ENCODE results near the gene TUFM. TPM values are rescaled to one million over a fixed set of nuclear protein-coding genes. Genes with fewer than 3 reads are reported as not detected.
"Not testable (repeated sequence)": the region's sequence is repeated elsewhere in the genome, so short reads cannot be mapped to it uniquely, and the experiment has no call there.

TUFM gene
- total RNA-seq, 2 experiments from 2014 or later = 221 TPM

DNA sequence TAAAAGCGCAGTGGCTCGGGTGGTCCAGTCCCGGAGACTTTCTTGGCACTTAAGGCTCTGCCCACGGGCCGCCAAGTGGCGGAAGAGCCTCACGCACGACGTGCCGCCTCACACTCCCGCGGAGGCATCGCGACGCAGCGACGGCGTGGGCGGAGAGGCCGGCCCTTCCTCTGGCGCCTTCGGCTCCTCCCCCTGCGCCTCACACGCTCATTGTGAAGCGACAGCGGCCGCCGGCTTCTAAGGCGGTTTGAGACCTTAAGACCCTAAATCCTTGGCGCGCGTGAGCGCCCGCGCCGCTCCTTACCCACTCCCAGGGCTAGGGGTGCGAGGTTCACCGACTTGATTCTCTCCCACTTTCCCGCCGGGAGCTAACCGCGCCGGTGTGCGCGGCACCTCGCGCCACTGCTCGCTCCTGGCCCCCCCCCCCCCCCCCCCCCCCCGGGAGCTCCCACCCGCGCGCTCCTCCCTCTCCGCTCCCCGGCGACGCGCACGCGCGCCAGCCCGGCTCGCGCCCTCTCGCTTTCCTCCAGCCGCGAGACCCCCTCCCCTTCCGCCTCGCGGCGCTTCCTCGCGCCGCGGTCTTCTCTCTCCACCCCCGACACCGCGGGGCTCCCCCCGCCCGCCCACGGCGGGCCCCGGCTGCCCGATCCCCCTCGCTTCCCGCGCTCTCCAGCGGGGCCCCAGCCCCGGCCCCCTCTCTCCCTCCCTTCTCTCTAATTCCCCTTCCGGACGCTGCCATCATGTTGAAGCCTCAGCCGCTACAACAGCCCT lies 23.4 kb downstream of the TUFM start, which contains the start of gene ATXN2L:
ATXN2L (plus strand) TSS at position 480 of the 771 bp plus-strand sequence; CDS start at position 741, 261 bp downstream.
- intact Hi-C loops (cut with micrococcal nuclease) = loop anchor here (10.0 kb wide), 1 partner anchor 1002 kb away; the partner anchor contains the start of gene MVP
- no peaks in the 10 kb centered on the region for H3K9me3 Mint-ChIP-seq
- peak within 1 kb of the TSS; percentile 94 for H3K4me3 Mint-ChIP-seq
- H3K27me3 Mint-ChIP-seq = no peaks in the 10 kb centered on the region
- ChIA-PET CTCF (interaction anchor here (1.0 to 2.8 kb wide), 2 partner anchors 23 to 122 kb away, joined by 4 to 10 read pairs; partner anchors contain the start of gene TUFM), POLR2A (interaction anchor here (0.5 to 3.6 kb wide), 16 partner anchors 9 to 329 kb away, joined by 3 to 37 read pairs (median 4); partner anchors contain the start of genes ATP2A1, RABEP2, SH2B1 and TUFM)
- H3K36me3 Mint-ChIP-seq = peaks cover 44% of the 10 kb centered on the region
- peak; percentile 97 for DNase-seq
- peaks cover 39% of the 10 kb centered on the region for H3K4me1 Mint-ChIP-seq (ENCODE audit: low read depth)
- peak within 1 kb of the TSS; percentile 99 for H3K27ac Mint-ChIP-seq

DNA sequence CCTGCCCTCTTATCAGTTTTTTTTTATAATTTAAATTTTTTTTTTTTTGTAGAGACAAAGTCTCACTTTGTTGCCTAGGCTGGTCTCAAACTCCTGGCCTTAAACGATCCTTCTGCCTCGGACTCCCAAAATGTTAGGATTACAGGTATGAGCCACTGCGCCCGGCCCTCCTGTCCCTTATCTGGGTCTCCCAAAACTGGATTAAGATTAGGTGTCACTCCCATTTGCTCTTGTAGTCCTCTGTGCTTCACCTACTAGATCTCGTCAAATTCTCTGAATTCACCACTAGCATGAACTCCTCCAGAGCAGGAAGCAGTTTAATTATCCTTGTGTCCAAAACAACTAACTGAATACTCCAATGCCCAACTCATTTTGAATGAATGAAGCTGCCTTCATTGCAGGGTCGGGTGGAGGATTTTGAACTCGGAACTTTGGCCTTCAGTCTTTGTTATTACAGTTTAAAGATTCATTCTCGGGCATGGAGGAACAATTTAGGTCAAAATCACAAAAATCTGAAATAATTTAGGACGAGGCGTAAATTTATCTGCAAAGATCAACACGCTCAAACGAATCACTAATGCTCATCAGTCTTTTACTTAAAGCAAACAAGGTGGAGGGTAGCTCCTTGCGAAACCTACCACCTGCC lies 24.2 kb downstream of the TUFM start:
- no peaks in the 10 kb centered on the region for H3K9me3 Mint-ChIP-seq
- DNase-seq = no peak
- H3K4me3 Mint-ChIP-seq = peak overlapping the region; percentile 94
- H3K4me1 Mint-ChIP-seq (ENCODE audit: low read depth) = peaks cover 39% of the 10 kb centered on the region
- peak overlapping the region; percentile 91 for H3K27ac Mint-ChIP-seq
- peaks cover 38% of the 10 kb centered on the region for H3K36me3 Mint-ChIP-seq
- no peaks in the 10 kb centered on the region for H3K27me3 Mint-ChIP-seq
- ChIA-PET CTCF (interaction anchor here (1.0 to 2.8 kb wide), 2 partner anchors 24 to 123 kb away, joined by 4 to 10 read pairs; partner anchors contain the start of gene TUFM), POLR2A (interaction anchor here (0.5 to 3.6 kb wide), 16 partner anchors 9 to 328 kb away, joined by 3 to 37 read pairs (median 4); partner anchors contain the start of genes ATP2A1, RABEP2, SH2B1 and TUFM)
- intact Hi-C loops (cut with micrococcal nuclease) = loop anchor here (10.0 kb wide), 1 partner anchor 1003 kb away; the partner anchor contains the start of gene MVP

DNA sequence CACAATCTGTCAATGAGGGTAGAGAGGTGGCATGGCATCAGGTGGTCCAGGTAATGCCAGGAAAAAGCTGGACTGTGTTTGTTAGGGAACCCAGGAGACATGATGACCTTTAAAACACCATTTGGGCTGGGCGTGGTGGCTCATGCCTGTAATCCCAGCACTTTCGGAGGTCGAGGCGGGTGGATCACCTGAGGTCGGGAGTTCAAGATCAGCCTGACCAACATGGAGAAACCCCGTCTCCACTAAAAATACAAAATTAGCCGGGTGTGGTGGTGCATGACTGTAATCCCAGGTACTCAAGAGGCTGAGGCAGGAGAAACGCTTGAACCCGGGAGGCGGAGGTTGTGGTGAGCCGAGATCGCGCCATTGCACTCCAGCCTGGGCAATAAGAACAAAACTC lies 25.6 kb downstream of the TUFM start:
- intact Hi-C loops (cut with micrococcal nuclease) = loop anchor here (10.0 kb wide), 1 partner anchor 1004 kb away; the partner anchor contains the start of gene MVP
- Mint-ChIP-seq H3K4me1 (ENCODE audit: low read depth) (peaks cover 26% of the 10 kb centered on the region), H3K36me3 (peaks cover 27% of the 10 kb centered on the region)
- H3K9me3 Mint-ChIP-seq, DNase-seq, H3K4me3 Mint-ChIP-seq, H3K27ac Mint-ChIP-seq, H3K27me3 Mint-ChIP-seq: not testable (repeated sequence)
- ChIA-PET POLR2A (interaction anchor here (3.6 kb wide), 1 partner anchor 25 kb away, joined by 37 read pairs; the partner anchor contains the start of gene TUFM), CTCF (interaction anchor here (1.1 to 2.8 kb wide), 2 partner anchors 25 to 125 kb away, joined by 4 to 10 read pairs; partner anchors contain the start of gene TUFM)

DNA sequence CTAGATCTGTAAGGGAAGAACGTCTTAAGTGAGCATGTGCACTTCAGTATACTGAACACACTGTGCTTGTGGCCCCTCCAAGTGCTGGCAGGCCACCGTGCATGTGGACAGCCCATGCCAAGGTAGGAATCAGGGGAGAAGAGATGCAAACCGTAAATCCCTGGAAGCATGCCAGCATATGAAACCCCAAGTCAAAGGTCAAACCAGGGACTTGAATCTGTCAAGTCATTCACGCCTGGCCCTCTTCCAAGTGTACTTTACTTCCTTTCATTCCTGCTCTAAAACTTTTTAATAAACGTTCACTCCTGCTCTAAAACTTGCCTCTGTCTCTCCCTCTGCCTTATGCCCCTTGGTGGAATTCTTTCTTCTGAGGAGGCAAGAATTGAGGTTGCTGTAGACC lies 26.1 kb downstream of the TUFM start:
- Mint-ChIP-seq H3K27ac (no peak overlapping the region), H3K27me3 (no peaks in the 10 kb centered on the region), H3K4me1 (ENCODE audit: low read depth) (peaks cover 21% of the 10 kb centered on the region), H3K36me3 (peaks cover 22% of the 10 kb centered on the region), H3K4me3 (no peak overlapping the region), H3K9me3 (no peaks in the 10 kb centered on the region)
- intact Hi-C loops (cut with micrococcal nuclease) = loop anchor here (10.0 kb wide), 1 partner anchor 1005 kb away; the partner anchor contains the start of gene MVP
- ChIA-PET POLR2A (no interaction called here), CTCF (no interaction called here)
- DNase-seq = no peak

DNA sequence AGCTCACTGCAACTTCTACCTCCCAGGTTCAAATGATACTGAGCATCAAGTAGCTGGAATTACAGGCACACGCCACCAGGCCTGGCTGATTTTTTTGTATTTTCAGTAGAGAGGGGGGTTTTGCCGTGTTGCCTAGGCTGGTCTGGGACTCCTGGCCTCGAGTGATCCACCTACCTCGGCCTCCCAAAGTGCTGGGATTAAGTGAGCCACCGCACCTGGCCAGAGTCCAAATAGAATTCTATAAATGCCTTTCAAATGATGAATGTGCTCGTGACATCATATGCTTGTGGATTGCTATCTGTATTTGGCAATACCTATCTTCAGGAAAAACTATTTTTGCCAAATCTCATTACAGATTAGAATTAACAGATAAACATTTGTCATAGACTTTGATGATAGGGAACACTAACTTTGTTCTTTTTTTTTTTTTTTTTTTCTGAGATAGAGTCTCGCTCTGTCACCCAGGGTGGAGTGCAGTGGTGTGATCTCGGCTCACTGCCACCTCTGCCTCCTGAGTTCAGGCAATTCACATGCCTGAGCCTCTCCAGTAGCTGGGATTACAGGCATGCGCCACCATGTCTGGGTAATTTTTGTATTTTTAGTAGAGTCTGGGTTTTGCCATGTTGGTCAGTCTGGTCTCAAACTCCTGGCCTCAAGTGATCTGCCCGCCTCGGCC lies 38.6 kb downstream of the TUFM start:
- intact Hi-C loops (cut with micrococcal nuclease); H3K4me3 Mint-ChIP-seq; H3K27ac Mint-ChIP-seq; H3K9me3 Mint-ChIP-seq; H3K36me3 Mint-ChIP-seq; H3K4me1 Mint-ChIP-seq (ENCODE audit: low read depth); H3K27me3 Mint-ChIP-seq; CTCF ChIA-PET; DNase-seq; POLR2A ChIA-PET: not testable (repeated sequence)

DNA sequence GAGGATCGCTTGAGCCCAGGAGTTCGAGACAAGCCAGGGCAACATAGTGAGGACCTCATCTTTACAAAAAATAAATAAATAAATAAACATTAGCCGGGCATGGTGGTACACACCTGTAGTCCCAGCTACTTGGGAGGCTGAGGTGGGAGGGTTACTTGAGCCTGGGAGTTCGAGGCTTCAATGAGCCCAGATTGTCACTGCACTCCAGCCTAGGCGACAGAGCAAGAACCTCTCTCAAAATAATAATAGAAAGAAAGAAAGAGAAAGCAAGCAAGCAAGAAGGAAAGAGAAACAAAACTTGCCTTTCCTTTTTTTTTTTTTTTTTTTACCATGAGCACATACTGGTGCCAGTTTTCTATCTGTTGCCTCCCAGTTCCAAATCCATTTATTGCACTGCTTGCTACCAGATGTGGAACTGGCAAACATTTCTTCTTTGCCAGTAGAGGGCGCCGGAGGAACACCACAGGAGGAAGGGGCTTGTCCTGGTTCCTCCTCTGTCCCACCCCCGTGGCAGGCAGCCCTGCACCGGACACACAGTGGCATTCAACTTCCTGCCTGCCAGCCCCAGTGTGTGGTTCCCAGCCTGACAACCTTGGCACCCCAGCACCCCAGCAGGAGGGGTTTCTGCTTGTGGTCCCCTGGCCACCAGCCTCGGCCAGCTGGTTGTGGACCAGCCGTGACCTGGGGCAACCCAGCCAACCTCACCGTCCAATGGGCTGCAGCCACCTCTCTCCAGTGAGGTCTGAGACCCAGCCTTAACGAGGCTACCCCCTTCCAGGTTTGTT lies 43.7 kb downstream of the TUFM start:
- intact Hi-C loops (cut with micrococcal nuclease); H3K4me1 Mint-ChIP-seq (ENCODE audit: low read depth); H3K36me3 Mint-ChIP-seq; H3K27me3 Mint-ChIP-seq; H3K9me3 Mint-ChIP-seq; CTCF ChIA-PET; POLR2A ChIA-PET: not testable (repeated sequence)
- Mint-ChIP-seq H3K4me3 (peak overlapping the region; percentile 59), H3K27ac (peak overlapping the region; percentile 62)
- DNase-seq = peak; percentile 73

Small RNA genes within 50 kb of the gene (microRNA-seq; reads per million reads assigned to microRNA genes)
- gene MIR4721 (ENCODE audit: borderline microRNAs expressed, borderline number of aligned reads, borderline replicate concordance) = not detected

Other genes starting within 250 kb of the TUFM start
- gene SULT1A2, start 249.3 kb downstream of the TUFM start, total RNA-seq = under 1 TPM in 1 of 2 experiments, not detected in 1; 0.24 TPM
- gene SULT1A1, start 236.3 kb downstream of the TUFM start, total RNA-seq = 1 to 10 TPM; 8.7 to 9.0 TPM
- under 1 TPM in 1 of 2 experiments, not detected in 1; 0.27 TPM for gene NPIPB8, start 208.3 kb downstream of the TUFM start, total RNA-seq
- gene EIF3C, start 134.9 kb downstream of the TUFM start, total RNA-seq = 100 to 1,000 TPM; 795 to 817 TPM
- under 1 TPM; 0.52 to 0.58 TPM for gene NPIPB9, start 94.6 kb downstream of the TUFM start, total RNA-seq
- gene ATXN2L, start 23.3 kb downstream of the TUFM start, total RNA-seq = 100 to 1,000 TPM; 260 to 277 TPM
- 10 to 100 TPM; 32.3 to 34.9 TPM for gene SH2B1, start 17.5 kb upstream of the TUFM start, total RNA-seq
- 1 to 10 TPM; 3.3 to 3.8 TPM for gene ATP2A1, start 32.1 kb upstream of the TUFM start, total RNA-seq
- gene RABEP2, start 78.9 kb upstream of the TUFM start, total RNA-seq = 10 to 100 TPM; 11.3 to 12.0 TPM
- gene CD19, start 85.6 kb upstream of the TUFM start, total RNA-seq = under 1 TPM in 1 of 2 experiments, not detected in 1; 0.29 TPM
- gene NFATC2IP, start 104.6 kb upstream of the TUFM start, total RNA-seq = 10 to 100 TPM; 57.7 to 64.6 TPM
- gene SPNS1, start 128.4 kb upstream of the TUFM start, total RNA-seq = 10 to 100 TPM; 11.3 to 12.0 TPM
- 100 to 1,000 TPM; 250 to 276 TPM for gene LAT, start 138.7 kb upstream of the TUFM start, total RNA-seq

All from activated CD4-positive, alpha-beta memory T cell treated with anti-CD3 and anti-CD28 coated beads for 36 hours (primary cell).